Effector memory CD4-positive, alpha-beta T cell (primary cell): Measurements from ENCODE around the gene AQR.
"Not testable (repeated sequence)": the region's sequence is repeated elsewhere in the genome, so short reads cannot be mapped to it uniquely, and the experiment has no call there.

ENCODE experiments used
- DNase-seq, 3 donors: peaks; one replicate each; pipeline ENCODE4 v3.0.0-alpha.2; 2020
- H3K27ac ChIP-seq: 2 replicates; pipeline ENCODE4 v1.7.0; 2013; ENCODE audit warnings: mild to moderate bottlenecking, low read length, moderate library complexity; ENCODE audit not compliant: insufficient read depth, poor library complexity, severe bottlenecking
- H3K27me3 ChIP-seq: replicated peaks from 2 replicates; pipeline ENCODE4 v1.7.0; 2013; ENCODE audit warnings: mild to moderate bottlenecking, low read length; ENCODE audit not compliant: insufficient read depth, control insufficient read depth, poor library complexity, severe bottlenecking
- H3K36me3 ChIP-seq: 2 replicates; pipeline ENCODE4 v1.7.0; 2013; ENCODE audit warnings: mild to moderate bottlenecking, low read length, moderate library complexity; ENCODE audit not compliant: control insufficient read depth, insufficient read depth
- H3K4me1 ChIP-seq: 2 replicates; pipeline ENCODE4 v1.7.0; 2013; ENCODE audit warnings: low read length, mild to moderate bottlenecking; ENCODE audit not compliant: control insufficient read depth, insufficient read depth, poor library complexity, severe bottlenecking
- H3K4me3 ChIP-seq: 2 replicates; pipeline ENCODE4 v1.7.0; 2013; ENCODE audit warnings: low read length, low read depth, mild to moderate bottlenecking; ENCODE audit not compliant: insufficient read depth, poor library complexity, severe bottlenecking
- H3K9me3 ChIP-seq: 2 replicates; pipeline ENCODE4 v1.7.0; 2013; ENCODE audit warnings: mild to moderate bottlenecking, low read length, moderate library complexity; ENCODE audit not compliant: control insufficient read depth

Gene AQR

GRCh38 chr15:34941185-34941698 is 28.3 kb downstream of the AQR start:
- no peak for DNase-seq
- H3K36me3 ChIP-seq = peaks cover 58% of the 10 kb centered on the region
- no peaks in the 10 kb centered on the region for H3K27me3 ChIP-seq
- H3K4me1 ChIP-seq = no peaks in the 10 kb centered on the region
- H3K27ac ChIP-seq = no peak overlapping the region
- H3K9me3 ChIP-seq = no peaks in the 10 kb centered on the region
- H3K4me3 ChIP-seq = no peak overlapping the region

- Histone ChIP-seq H3K9me3 (no peaks in the 10 kb centered on the region), H3K4me3 (no peak overlapping the region), H3K4me1 (no peaks in the 10 kb centered on the region), H3K27ac (no peak overlapping the region), H3K27me3 (no peaks in the 10 kb centered on the region), H3K36me3 (peaks cover 66% of the 10 kb centered on the region)
- no peak for DNase-seq
Observed at GRCh38 chr15:34933432-34933975, 36.0 kb downstream of the AQR start.

GRCh38 chr15:34928349-34928748 is 41.2 kb downstream of the AQR start:
- H3K4me3 ChIP-seq, H3K27me3 ChIP-seq, H3K27ac ChIP-seq, H3K9me3 ChIP-seq, DNase-seq, H3K4me1 ChIP-seq: not testable (repeated sequence)
- H3K36me3 ChIP-seq = peaks cover 45% of the 10 kb centered on the region

GRCh38 chr15:34927726-34928125 is 41.8 kb downstream of the AQR start:
- H3K27me3 ChIP-seq = no peaks in the 10 kb centered on the region
- no peaks in the 10 kb centered on the region for H3K4me1 ChIP-seq
- H3K9me3 ChIP-seq = no peaks in the 10 kb centered on the region
- H3K36me3 ChIP-seq = peaks cover 41% of the 10 kb centered on the region
- no peak for DNase-seq
- no peak overlapping the region for H3K27ac ChIP-seq
- H3K4me3 ChIP-seq = no peak overlapping the region

- no peaks in the 10 kb centered on the region for H3K27me3 ChIP-seq
- no peaks in the 10 kb centered on the region for H3K4me1 ChIP-seq
- H3K27ac ChIP-seq = no peak overlapping the region
- no peak for DNase-seq
- H3K9me3 ChIP-seq = no peaks in the 10 kb centered on the region
- H3K36me3 ChIP-seq = peaks cover 61% of the 10 kb centered on the region
- H3K4me3 ChIP-seq = no peak overlapping the region
Observed at GRCh38 chr15:34914317-34914716, 55.2 kb downstream of the AQR start.

GRCh38 chr15:34905047-34905446 is 64.5 kb downstream of the AQR start:
- Histone ChIP-seq H3K9me3 (no peaks in the 10 kb centered on the region), H3K36me3 (peaks cover 52% of the 10 kb centered on the region), H3K4me3 (no peak overlapping the region), H3K27ac (no peak overlapping the region), H3K27me3 (no peaks in the 10 kb centered on the region), H3K4me1 (no peaks in the 10 kb centered on the region)
- no peak for DNase-seq

- Histone ChIP-seq H3K4me1 (no peaks in the 10 kb centered on the region), H3K36me3 (peaks cover 54% of the 10 kb centered on the region), H3K27me3 (no peaks in the 10 kb centered on the region), H3K27ac (no peak overlapping the region), H3K9me3 (no peaks in the 10 kb centered on the region), H3K4me3 (no peak overlapping the region)
- DNase-seq = no peak
Observed at GRCh38 chr15:34904527-34904926, 65.0 kb downstream of the AQR start.

- Histone ChIP-seq H3K27ac (no peak overlapping the region), H3K36me3 (peaks cover 38% of the 10 kb centered on the region), H3K9me3 (no peaks in the 10 kb centered on the region), H3K27me3 (no peaks in the 10 kb centered on the region), H3K4me3 (no peak overlapping the region), H3K4me1 (no peaks in the 10 kb centered on the region)
- no peak for DNase-seq
Observed at GRCh38 chr15:34900748-34901147, 68.8 kb downstream of the AQR start.

- Histone ChIP-seq H3K27me3 (no peaks in the 10 kb centered on the region), H3K36me3 (peaks cover 58% of the 10 kb centered on the region), H3K9me3 (peaks cover 9% of the 10 kb centered on the region), H3K4me3 (no peak overlapping the region), H3K4me1 (no peaks in the 10 kb centered on the region), H3K27ac (no peak overlapping the region)
- no peak for DNase-seq
Observed at GRCh38 chr15:34896183-34896582, 73.4 kb downstream of the AQR start.

GRCh38 chr15:34893967-34894366 is 75.6 kb downstream of the AQR start:
- peaks cover 9% of the 10 kb centered on the region for H3K9me3 ChIP-seq
- no peaks in the 10 kb centered on the region for H3K4me1 ChIP-seq
- no peak for DNase-seq
- H3K36me3 ChIP-seq = peaks cover 46% of the 10 kb centered on the region
- no peaks in the 10 kb centered on the region for H3K27me3 ChIP-seq
- no peak overlapping the region for H3K4me3 ChIP-seq
- no peak overlapping the region for H3K27ac ChIP-seq
